ENCODE measurements around the gene DNAI4.

DNA sequence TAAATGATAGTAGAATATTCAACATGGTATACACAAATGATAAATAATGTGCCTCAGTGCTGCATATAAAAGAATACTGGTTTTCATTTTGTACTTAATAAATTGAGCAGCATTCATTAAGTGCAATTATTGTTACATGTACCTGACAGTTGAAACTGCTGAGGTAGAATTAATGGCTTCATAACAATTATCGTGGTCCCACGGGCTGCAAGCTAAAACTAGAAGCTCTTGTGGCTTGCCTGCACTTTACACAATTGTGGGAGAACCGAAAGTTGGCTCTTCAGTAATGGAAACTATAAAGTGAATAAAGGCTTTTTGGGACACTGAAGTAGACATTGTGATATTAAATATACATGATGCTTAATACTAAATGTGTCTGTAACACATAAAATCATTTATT is 146.8 kb downstream of the DNAI4 start:
- TF ChIP-seq, protein P1, sequence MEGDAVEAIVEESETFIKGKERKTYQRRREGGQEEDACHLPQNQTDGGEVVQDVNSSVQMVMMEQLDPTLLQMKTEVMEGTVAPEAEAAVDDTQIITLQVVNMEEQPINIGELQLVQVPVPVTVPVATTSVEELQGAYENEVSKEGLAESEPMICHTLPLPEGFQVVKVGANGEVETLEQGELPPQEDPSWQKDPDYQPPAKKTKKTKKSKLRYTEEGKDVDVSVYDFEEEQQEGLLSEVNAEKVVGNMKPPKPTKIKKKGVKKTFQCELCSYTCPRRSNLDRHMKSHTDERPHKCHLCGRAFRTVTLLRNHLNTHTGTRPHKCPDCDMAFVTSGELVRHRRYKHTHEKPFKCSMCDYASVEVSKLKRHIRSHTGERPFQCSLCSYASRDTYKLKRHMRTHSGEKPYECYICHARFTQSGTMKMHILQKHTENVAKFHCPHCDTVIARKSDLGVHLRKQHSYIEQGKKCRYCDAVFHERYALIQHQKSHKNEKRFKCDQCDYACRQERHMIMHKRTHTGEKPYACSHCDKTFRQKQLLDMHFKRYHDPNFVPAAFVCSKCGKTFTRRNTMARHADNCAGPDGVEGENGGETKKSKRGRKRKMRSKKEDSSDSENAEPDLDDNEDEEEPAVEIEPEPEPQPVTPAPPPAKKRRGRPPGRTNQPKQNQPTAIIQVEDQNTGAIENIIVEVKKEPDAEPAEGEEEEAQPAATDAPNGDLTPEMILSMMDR (conservative IDR thresholded peaks at IDR 0.05), result no peak
- no peak for TF ChIP-seq ZFX (IDR thresholded peaks at IDR 0.05)

All from C4-2B (cell line).